Muscle of leg (tissue), 11 donors: ENCODE results near the gene PABPN1L. TPM values are rescaled to one million over a fixed set of nuclear protein-coding genes. Genes with fewer than 3 reads are reported as not detected.

Experiments
- DNase-seq: peaks from one replicate; pipeline ENCODE4 v3.0.0; 2013
- H3K27ac ChIP-seq: one replicate; pipeline ENCODE4 v1.5.1; 2013; ENCODE audit warnings: mild to moderate bottlenecking, low read length, control low read depth
- H3K27me3 ChIP-seq: one replicate; pipeline ENCODE4 v1.6.1; 2013; ENCODE audit warnings: low read length; ENCODE audit not compliant: control insufficient read depth, insufficient read depth
- H3K36me3 ChIP-seq: one replicate; pipeline ENCODE4 v1.6.1; 2013; ENCODE audit warnings: low read length; ENCODE audit not compliant: control insufficient read depth, insufficient read depth
- H3K4me1 ChIP-seq: one replicate; pipeline ENCODE4 v1.6.1; 2013; ENCODE audit warnings: low read length; ENCODE audit not compliant: control insufficient read depth, insufficient read depth
- H3K4me3 ChIP-seq: one replicate; pipeline ENCODE4 v1.5.1; 2013; ENCODE audit warnings: low read length, control low read depth
- H3K9me3 ChIP-seq: replicated peaks from 2 replicates; pipeline ENCODE4 v1.6.1; 2013; ENCODE audit warnings: low read depth, low read length; ENCODE audit not compliant: control insufficient read depth
- WGBS: methylation state at CpG from one replicate; pipeline ENCODE4 v1.1.5; 2013; ENCODE audit warnings: missing lambda C conversion rate; ENCODE audit not compliant: insufficient coverage; 5-methylcytosine and 5-hydroxymethylcytosine counted together
- polyA plus RNA-seq, 8 donors: library from polyadenylated mRNA; unstranded; fragments of 120-200 nt; gene quantifications; one replicate each; pipeline versions ENCODE4 v1.2.1 to v1.2.3, GENCODE V29; 2013; ENCODE audit warnings: inconsistent platforms in 1 of 8, low replicate concordance in 1 of 8; ENCODE audit not compliant: insufficient read length in 8 of 8, insufficient read depth in 1 of 8
- total RNA-seq: library from RNA; stranded (reverse); fragments of 120-200 nt; gene quantifications from one replicate; pipeline ENCODE4 v1.2.4, GENCODE V29; 2013

PABPN1L gene
- total and polyA plus RNA-seq, 9 donors, result 0.04 to 0.39 (median 0.14) TPM; not detected in 3

- H3K27ac ChIP-seq, result no peak overlapping the region
- no peak overlapping the region for H3K4me3 ChIP-seq
- peak; percentile 79 for DNase-seq
- no peaks in the 10 kb centered on the region for H3K9me3 ChIP-seq
- WGBS, result 76% methylated on average over 11 of the region's 11 CpGs
- no peaks in the 10 kb centered on the region for H3K27me3 ChIP-seq
- H3K4me1 ChIP-seq, result peaks cover 90% of the 10 kb centered on the region
- peaks cover 59% of the 10 kb centered on the region for H3K36me3 ChIP-seq
These were observed 17.5 kb upstream of the PABPN1L start for GRCh38 chr16:88883946-88884345.

GRCh38 chr16:88883117-88883895 is 16.8 kb upstream of the PABPN1L start:
- 91% methylated on average over 47 of the region's 49 CpGs for WGBS
- DNase-seq, result no peak
- Histone ChIP-seq H3K4me3 (no peak overlapping the region), H3K36me3 (peaks cover 63% of the 10 kb centered on the region), H3K4me1 (peaks cover 85% of the 10 kb centered on the region), H3K27me3 (no peaks in the 10 kb centered on the region), H3K27ac (no peak overlapping the region), H3K9me3 (no peaks in the 10 kb centered on the region)

GRCh38 chr16:88882358-88883030 is 16.0 kb upstream of the PABPN1L start:
- H3K4me3 ChIP-seq, result no peak overlapping the region
- H3K27me3 ChIP-seq, result no peaks in the 10 kb centered on the region
- H3K36me3 ChIP-seq, result peaks cover 71% of the 10 kb centered on the region
- DNase-seq, result no peak
- 83% methylated on average over 22 of the region's 26 CpGs for WGBS
- H3K9me3 ChIP-seq, result no peaks in the 10 kb centered on the region
- peaks cover 77% of the 10 kb centered on the region for H3K4me1 ChIP-seq
- no peak overlapping the region for H3K27ac ChIP-seq

DNA sequence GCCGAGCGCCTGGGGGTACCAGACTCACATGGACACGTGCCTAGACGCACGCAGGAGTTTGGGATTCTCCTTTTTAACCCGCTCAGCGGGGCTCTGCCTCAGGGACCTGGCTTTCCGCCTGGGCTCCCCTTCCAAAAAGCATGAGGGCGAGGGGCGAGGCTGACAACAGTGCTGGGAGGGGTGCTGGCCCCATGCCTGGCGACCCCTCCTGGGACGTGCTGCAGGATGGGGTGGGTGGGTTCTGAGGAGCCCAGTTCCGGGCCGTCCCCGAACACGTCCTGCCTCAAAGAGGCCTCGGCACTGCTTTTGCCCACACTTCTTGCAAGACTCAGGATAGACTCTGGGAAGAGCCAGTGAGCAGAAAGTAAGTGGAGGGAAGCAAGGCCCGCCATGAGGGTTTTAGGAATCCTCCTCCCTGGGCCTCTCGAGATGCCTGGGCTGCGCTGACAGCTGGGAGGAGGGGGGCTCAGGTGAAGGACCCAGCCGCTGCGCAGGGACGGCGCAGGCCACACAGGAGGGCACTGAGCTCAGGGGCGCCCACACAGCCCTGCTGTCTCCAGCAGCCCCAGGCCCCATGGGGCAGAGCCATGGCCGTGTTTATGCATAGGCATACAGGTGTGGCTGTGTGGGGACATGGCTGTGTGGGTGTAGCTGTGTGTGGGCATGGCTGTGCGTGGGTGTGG is 15.4 kb upstream of the PABPN1L start:
- no peaks in the 10 kb centered on the region for H3K27me3 ChIP-seq

GRCh38 chr16:88881007-88881615 is 14.7 kb upstream of the PABPN1L start:
- 36% methylated on average over 32 of the region's 46 CpGs for WGBS
- Histone ChIP-seq H3K27me3 (no peaks in the 10 kb centered on the region), H3K36me3 (peaks cover 76% of the 10 kb centered on the region), H3K4me3 (no peak overlapping the region), H3K9me3 (no peaks in the 10 kb centered on the region), H3K4me1 (peaks cover 63% of the 10 kb centered on the region), H3K27ac (no peak overlapping the region)
- DNase-seq, result no peak

More for the DNA sequence above, 15.4 kb upstream of the PABPN1L start:
- Histone ChIP-seq H3K4me1 (peaks cover 71% of the 10 kb centered on the region), H3K9me3 (no peaks in the 10 kb centered on the region), H3K36me3 (peaks cover 75% of the 10 kb centered on the region), H3K27ac (no peak overlapping the region), H3K4me3 (no peak overlapping the region)
- WGBS, result 66% methylated on average over 24 of the region's 27 CpGs
- no peak for DNase-seq

DNA sequence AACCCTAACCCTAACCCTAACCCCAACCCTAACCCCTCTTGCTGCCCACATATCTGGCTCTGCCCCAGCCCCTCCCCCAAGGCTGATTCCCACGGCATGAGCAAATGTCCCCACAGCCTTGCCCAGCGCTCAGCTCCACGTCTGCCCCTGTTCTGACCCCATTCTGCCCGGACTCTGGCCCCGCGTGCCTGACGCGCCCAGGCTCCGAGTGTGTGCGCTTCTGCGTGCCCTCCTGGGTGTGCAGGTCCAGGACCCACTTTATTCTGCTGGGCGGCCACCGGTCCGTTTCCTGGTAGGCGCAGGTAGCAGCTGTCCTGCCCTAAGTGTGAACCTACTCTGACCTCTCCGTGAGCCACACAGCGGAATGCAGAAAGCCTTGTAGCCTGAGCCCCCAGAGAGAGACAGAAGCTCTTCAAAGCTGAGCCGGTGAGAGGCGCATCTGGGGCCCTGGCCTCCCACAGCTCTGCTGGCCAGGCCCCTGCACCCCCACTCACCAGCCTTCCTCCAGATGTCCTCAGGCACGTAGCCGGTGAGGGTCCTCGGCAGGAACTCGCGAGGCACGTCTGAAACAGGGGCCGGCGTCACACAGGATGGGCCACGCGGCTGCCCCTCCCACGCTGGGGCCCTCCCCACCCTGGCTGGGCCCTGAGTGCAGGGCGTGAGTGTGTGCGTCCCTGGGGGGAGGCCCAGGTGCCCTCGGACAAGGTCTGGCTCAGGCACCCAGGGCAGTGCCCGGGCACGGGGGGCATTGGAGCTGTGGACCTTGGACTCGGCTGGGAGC is 14.0 kb upstream of the PABPN1L start:
- Histone ChIP-seq H3K36me3 (peaks cover 79% of the 10 kb centered on the region), H3K9me3 (no peaks in the 10 kb centered on the region), H3K4me3 (no peak overlapping the region), H3K27me3 (no peaks in the 10 kb centered on the region), H3K27ac (no peak overlapping the region), H3K4me1 (peaks cover 57% of the 10 kb centered on the region)
- WGBS, result 65% methylated on average over 36 of the region's 36 CpGs
- DNase-seq, result no peak

- Histone ChIP-seq H3K27ac (no peak overlapping the region), H3K4me1 (peaks cover 50% of the 10 kb centered on the region), H3K4me3 (no peak overlapping the region), H3K27me3 (no peaks in the 10 kb centered on the region), H3K9me3 (no peaks in the 10 kb centered on the region), H3K36me3 (peaks cover 76% of the 10 kb centered on the region)
- 86% methylated on average over 11 of the region's 11 CpGs for WGBS
- DNase-seq, result no peak
These were observed 13.3 kb upstream of the PABPN1L start for GRCh38 chr16:88879788-88880055.

DNA sequence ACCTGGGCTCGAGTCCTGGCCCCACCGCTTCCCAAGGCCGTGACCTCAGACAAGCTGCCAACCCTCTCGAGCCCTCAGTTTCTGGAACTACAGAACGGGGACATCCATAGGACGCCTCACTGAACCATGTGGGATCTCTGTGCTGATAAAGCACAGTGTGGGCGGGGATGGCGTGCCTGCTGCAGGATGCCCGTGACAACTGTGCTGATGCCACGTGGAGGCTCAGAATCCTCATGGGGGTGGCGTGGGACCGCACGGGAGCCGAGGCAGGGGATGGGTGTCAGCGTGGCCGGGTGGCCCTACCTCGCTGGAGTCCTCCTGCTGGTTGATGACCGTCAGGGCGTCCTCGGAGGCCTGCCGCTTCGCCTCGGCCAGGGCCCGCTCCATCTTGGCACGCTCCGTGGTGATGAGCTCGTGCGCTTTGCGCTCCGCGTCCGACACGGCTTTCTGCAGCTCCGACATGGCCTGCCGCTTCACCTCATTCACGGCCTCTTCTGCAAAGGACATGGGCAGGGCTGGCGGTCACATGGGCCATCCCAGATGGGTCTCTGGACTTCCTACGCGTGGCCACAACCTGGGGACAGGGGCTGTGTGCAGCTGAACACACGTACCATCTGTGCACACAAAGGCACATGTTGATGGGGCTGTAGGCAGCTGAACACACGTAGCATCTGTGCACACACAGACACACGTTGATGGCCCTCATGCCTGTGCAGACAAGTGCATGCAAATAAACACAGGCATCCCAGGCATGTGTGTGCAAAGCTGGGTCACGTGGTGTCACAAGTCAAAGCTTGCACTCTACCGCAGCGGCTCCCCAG is 12.7 kb upstream of the PABPN1L start:
- DNase-seq, result no peak
- Histone ChIP-seq H3K27ac (no peak overlapping the region), H3K4me1 (peaks cover 44% of the 10 kb centered on the region), H3K36me3 (peaks cover 79% of the 10 kb centered on the region), H3K27me3 (no peaks in the 10 kb centered on the region), H3K4me3 (no peak overlapping the region), H3K9me3 (no peaks in the 10 kb centered on the region)
- 87% methylated on average over 45 of the region's 45 CpGs for WGBS

DNA sequence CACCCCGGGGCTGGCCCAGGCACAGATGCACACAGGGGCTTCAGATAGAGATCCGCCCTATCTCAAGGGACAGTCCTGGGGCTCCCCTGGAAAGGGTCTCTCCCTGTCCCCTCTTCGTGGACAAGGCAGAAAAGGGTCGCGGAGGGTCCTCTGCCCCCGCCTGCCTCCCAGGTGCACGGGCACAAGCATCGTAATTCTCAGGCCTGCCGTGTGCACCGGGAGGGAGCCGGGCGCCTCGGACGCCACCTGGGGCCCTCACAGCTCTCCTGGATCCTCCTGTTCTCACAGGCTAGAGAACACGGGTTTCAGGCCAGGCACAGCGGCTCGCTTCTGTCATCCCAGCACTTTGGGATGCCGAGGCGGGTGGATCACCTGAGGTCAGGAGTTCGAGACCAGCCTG is 11.9 kb upstream of the PABPN1L start:
- no peak overlapping the region for H3K27ac ChIP-seq
- H3K36me3 ChIP-seq, result peaks cover 79% of the 10 kb centered on the region
- no peak for DNase-seq
- 89% methylated on average over 15 of the region's 20 CpGs for WGBS
- H3K27me3 ChIP-seq, result no peaks in the 10 kb centered on the region
- no peaks in the 10 kb centered on the region for H3K9me3 ChIP-seq
- H3K4me1 ChIP-seq, result peaks cover 38% of the 10 kb centered on the region
- H3K4me3 ChIP-seq, result no peak overlapping the region
